ENCODE measurements around the gene PCYT2.

PCYT2 gene

GRCh38 chr17:81867991-81868673 lies 43.1 kb downstream of the PCYT2 start:
- H3K9me3 ChIP-seq (ENCODE audit: control insufficient read depth, insufficient read depth, low read depth, low read length), result no peaks in the 10 kb centered on the region
- H3K4me1 ChIP-seq (ENCODE audit: control insufficient read depth, insufficient read depth, low read length), result peaks cover 17% of the 10 kb centered on the region; the same call in 1 of the 2 replicates
- POLR2A ChIA-PET, result interaction anchor here (0.6 to 2.5 kb wide), 7 partner anchors 11 to 355 kb away, joined by 4 to 14 read pairs (median 8); partner anchors contain the start of genes ACTG1, CENPX, LRRC45 and MRPL12
- H3K4me3 ChIP-seq (ENCODE audit: low read depth, low read length), result no peak overlapping the region
- peaks cover 5 to 70% of the 10 kb centered on the region in 2 experiments; a peak in 2 of 3 replicates for H3K36me3 ChIP-seq (ENCODE audit: control insufficient read depth in 2 of 2, insufficient read depth in 1 of 2, low read length in 2 of 2)
- CTCF ChIA-PET, result interaction anchor here (0.7 to 2.4 kb wide), 3 partner anchors 18 to 153 kb away, joined by 3 to 12 read pairs (median 4); no protein-coding TSS in a partner anchor
- H3K27ac ChIP-seq (ENCODE audit: extremely low read depth, low read depth, low read length), result peak overlapping the region; percentile 100
- TF ChIP-seq ZNF707 (tag by site-specific recombination; IDR thresholded peaks at IDR 0.05), result no peak
- TF ChIP-seq IKZF3 (tag by site-specific recombination; IDR thresholded peaks at IDR 0.05), result no peak
- TF ChIP-seq ZSCAN23 (tag by site-specific recombination; IDR thresholded peaks at IDR 0.05), result no peak
- no peak; the same call in 1 of the 2 replicates for TF ChIP-seq PRDM4 (tag by site-specific recombination; IDR thresholded peaks at IDR 0.05)
- no peak for TF ChIP-seq ZNF629 (tag by site-specific recombination; IDR thresholded peaks at IDR 0.05)
- no peak for TF ChIP-seq ZNF24 (tag by site-specific recombination; IDR thresholded peaks at IDR 0.05)
- no peak for TF ChIP-seq ZSCAN16 (tag by site-specific recombination; IDR thresholded peaks at IDR 0.05)
- no peak for TF ChIP-seq ZNF544 (tag by site-specific recombination; IDR thresholded peaks at IDR 0.05)
- no peak for TF ChIP-seq ZFP41 (tag by site-specific recombination; IDR thresholded peaks at IDR 0.05; ENCODE audit: borderline replicate concordance)
- no peak for TF ChIP-seq ZBTB49 (tag by site-specific recombination; IDR thresholded peaks at IDR 0.05; ENCODE audit: low read depth)
- no peak for TF ChIP-seq ZNF521 (tag by site-specific recombination; IDR thresholded peaks at IDR 0.05)
- no peak for TF ChIP-seq ZNF292 (tag by site-specific recombination; IDR thresholded peaks at IDR 0.05; ENCODE audit: borderline replicate concordance, low read depth)
- peak; percentile 62 for TF ChIP-seq ZBTB10 (tag by site-specific recombination; IDR thresholded peaks at IDR 0.05)
- TF ChIP-seq ZNF302 (tag by site-specific recombination; IDR thresholded peaks at IDR 0.05; ENCODE audit: low read depth), result no peak
- no peak for TF ChIP-seq ZNF391 (tag by site-specific recombination; IDR thresholded peaks at IDR 0.05; ENCODE audit: borderline replicate concordance, low read depth)
- no peak for TF ChIP-seq ZNF423 (tag by site-specific recombination; IDR thresholded peaks at IDR 0.05)
- TF ChIP-seq ZNF785 (tag by site-specific recombination; IDR thresholded peaks at IDR 0.05), result 0 out of 2 replicates have a peak, but pooled peaks have one; percentile 26
- TF ChIP-seq ZNF510 (tag by site-specific recombination; IDR thresholded peaks at IDR 0.05; ENCODE audit: insufficient replicate concordance), result no peak
- no peak for TF ChIP-seq ZNF530 (tag by site-specific recombination; IDR thresholded peaks at IDR 0.05; ENCODE audit: low read depth)
- TF ChIP-seq ZNF138 (tag by site-specific recombination; IDR thresholded peaks at IDR 0.05; ENCODE audit: borderline replicate concordance), result no peak
- no peak for TF ChIP-seq PRDM6 (tag by site-specific recombination; IDR thresholded peaks at IDR 0.05)
- TF ChIP-seq ZNF518A (tag by site-specific recombination; conservative IDR thresholded peaks at IDR 0.05; ENCODE audit: low read depth), result no peak

Measured in HEK293 (cell line).